NCI-H446 (cell line): ENCODE measurements around the gene DVL3.
A peak's percentile ranks its signal among the peaks of the same experiment; 100 is the strongest.
"Not testable (repeated sequence)": the region's sequence is repeated elsewhere in the genome, so short reads cannot be mapped to it uniquely, and the experiment has no call there.

Experiments
- DNase-seq, 2 experiments: peaks; one replicate each; lab custom pipeline; 2025; lab: John Stamatoyannopoulos, UW

Gene DVL3

GRCh38 chr3:184155644-184156521, 706 bp downstream of the DVL3 start:
- DNase-seq, result no peak

GRCh38 chr3:184156522-184156955, 1.4 kb downstream of the DVL3 start:
- DNase-seq, result peak in 1 of 2 experiments; percentile 39

GRCh38 chr3:184157206-184157605, 2.0 kb downstream of the DVL3 start:
- DNase-seq, result no peak

GRCh38 chr3:184158404-184158803, 3.2 kb downstream of the DVL3 start:
- DNase-seq, result no peak

- DNase-seq, result no peak
Measured at GRCh38 chr3:184160456-184160855, 5.3 kb downstream of the DVL3 start.

GRCh38 chr3:184162571-184163070, 7.4 kb downstream of the DVL3 start:
- not testable (repeated sequence) for DNase-seq

GRCh38 chr3:184164648-184165330, 9.6 kb downstream of the DVL3 start:
- DNase-seq, result no peak

GRCh38 chr3:184165543-184165942, 10.4 kb downstream of the DVL3 start:
- DNase-seq, result no peak

GRCh38 chr3:184166671-184167070, 11.5 kb downstream of the DVL3 start:
- no peak for DNase-seq

GRCh38 chr3:184167786-184168185, 12.6 kb downstream of the DVL3 start:
- no peak for DNase-seq

GRCh38 chr3:184168363-184169120, 13.4 kb downstream of the DVL3 start:
- DNase-seq, result no peak

- no peak for DNase-seq
Measured at GRCh38 chr3:184169896-184170875, 15.0 kb downstream of the DVL3 start.

GRCh38 chr3:184171562-184171961, 16.4 kb downstream of the DVL3 start:
- DNase-seq, result no peak

- DNase-seq, result no peak
Measured at GRCh38 chr3:184172681-184173373, 17.6 kb downstream of the DVL3 start.

- DNase-seq, result no peak
Measured at GRCh38 chr3:184173374-184173722, 18.2 kb downstream of the DVL3 start.

GRCh38 chr3:184174284-184174645, 19.1 kb downstream of the DVL3 start:
- no peak for DNase-seq

GRCh38 chr3:184174646-184175492, 19.7 kb downstream of the DVL3 start, which contains the start of gene AP2M1:
AP2M1 (plus strand) TSS chr3:184174855; CDS start chr3:184176994, 2,139 bp downstream.
- DNase-seq, result peak; percentile 95 to 99

- DNase-seq, result no peak
Measured at GRCh38 chr3:184175506-184175905, 20.3 kb downstream of the DVL3 start.

- DNase-seq, result no peak
Measured at GRCh38 chr3:184175981-184176376, 20.8 kb downstream of the DVL3 start.
